Prostate gland (tissue), 2 donors: ENCODE data around the gene SUPT3H.

Source experiments
- POLR2A ChIP-seq: fragments of 450-650 bp; IDR thresholded peaks from one replicate; pipeline ENCODE4 v1.6.1; 2016; ENCODE audit warnings: antibody characterized with exemption, mild to moderate bottlenecking
- TF ChIP-seq, protein P1 (sequence below), 4 experiments: fragments of 200-600 bp in 2 of 4; fragments of 450-650 bp in 2 of 4; sonication (generic) in 2 of 4; IDR thresholded peaks; 1 replicate in 3 of 4; 2 replicates in 1 of 4; pipeline ENCODE4 v1.5.1; 2016 to 2019; ENCODE audit warnings: antibody characterized with exemption in 4 of 4, mild to moderate bottlenecking in 2 of 4, moderate library complexity in 2 of 4

DNA sequence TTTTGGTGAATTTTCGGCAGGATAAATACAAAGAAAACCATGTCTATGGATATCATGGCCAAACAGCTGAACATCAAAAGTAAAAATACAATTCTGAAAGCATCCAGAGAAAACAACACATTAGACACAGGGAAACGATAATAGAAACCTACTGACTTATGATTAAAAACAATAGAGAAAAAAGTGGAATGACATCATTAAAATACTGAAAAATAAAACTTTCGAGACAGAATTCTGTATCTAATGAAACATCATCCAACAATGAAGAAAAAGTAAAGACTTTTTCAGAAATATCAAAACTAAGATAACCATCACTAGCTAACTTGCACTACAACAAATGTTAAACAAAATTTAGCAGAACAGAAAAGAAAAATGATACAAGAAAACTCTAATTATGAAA lies 434.2 kb downstream of the SUPT3H start:
- TF ChIP-seq POLR2A: no peak
- TF ChIP-seq, protein P1, sequence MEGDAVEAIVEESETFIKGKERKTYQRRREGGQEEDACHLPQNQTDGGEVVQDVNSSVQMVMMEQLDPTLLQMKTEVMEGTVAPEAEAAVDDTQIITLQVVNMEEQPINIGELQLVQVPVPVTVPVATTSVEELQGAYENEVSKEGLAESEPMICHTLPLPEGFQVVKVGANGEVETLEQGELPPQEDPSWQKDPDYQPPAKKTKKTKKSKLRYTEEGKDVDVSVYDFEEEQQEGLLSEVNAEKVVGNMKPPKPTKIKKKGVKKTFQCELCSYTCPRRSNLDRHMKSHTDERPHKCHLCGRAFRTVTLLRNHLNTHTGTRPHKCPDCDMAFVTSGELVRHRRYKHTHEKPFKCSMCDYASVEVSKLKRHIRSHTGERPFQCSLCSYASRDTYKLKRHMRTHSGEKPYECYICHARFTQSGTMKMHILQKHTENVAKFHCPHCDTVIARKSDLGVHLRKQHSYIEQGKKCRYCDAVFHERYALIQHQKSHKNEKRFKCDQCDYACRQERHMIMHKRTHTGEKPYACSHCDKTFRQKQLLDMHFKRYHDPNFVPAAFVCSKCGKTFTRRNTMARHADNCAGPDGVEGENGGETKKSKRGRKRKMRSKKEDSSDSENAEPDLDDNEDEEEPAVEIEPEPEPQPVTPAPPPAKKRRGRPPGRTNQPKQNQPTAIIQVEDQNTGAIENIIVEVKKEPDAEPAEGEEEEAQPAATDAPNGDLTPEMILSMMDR (IDR thresholded peaks at IDR 0.05): no peak
